Esophagus mucosa (tissue), 1 donor: ENCODE data around the gene COL28A1. TPM values are rescaled to one million over a fixed set of nuclear protein-coding genes. Genes with fewer than 3 reads are reported as not detected.
"Not testable (repeated sequence)": the region's sequence is repeated elsewhere in the genome, so short reads cannot be mapped to it uniquely, and the experiment has no call there.

Experiments used
- ATAC-seq: fragments of 200-7000 bp; cut with Tn5 transposase; one replicate; pipeline ENCODE4 v1.9.1; 2020
- total RNA-seq: library from RNA; stranded (reverse); gene quantifications from one replicate; pipeline ENCODE4 v1.2.4, GENCODE V29; 2023
- donor health status: DM: yes; HTN: yes; CAD: no.

COL28A1 gene
- total RNA-seq, 1 donor from 2014 or later, result 0.16 TPM

DNA sequence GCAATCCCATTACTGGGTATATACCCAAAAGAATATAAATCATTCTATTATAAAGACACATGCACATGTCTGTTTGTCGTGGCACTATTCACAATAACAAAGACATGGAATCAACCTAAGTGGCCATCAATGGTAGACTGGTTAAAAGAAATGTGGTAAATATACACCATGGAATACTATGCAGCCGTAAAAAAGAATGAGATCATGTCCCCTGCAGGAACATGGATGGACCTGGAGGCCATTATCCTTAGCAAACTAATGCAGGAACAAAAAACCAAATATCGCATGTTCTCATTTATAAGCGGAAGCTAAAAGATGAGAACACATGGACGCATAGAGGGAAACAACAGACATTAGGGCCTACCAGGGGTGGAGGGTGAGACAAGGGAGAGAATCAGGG, 25.9 kb upstream of the COL28A1 start:
- ATAC-seq, result not testable (repeated sequence)

DNA sequence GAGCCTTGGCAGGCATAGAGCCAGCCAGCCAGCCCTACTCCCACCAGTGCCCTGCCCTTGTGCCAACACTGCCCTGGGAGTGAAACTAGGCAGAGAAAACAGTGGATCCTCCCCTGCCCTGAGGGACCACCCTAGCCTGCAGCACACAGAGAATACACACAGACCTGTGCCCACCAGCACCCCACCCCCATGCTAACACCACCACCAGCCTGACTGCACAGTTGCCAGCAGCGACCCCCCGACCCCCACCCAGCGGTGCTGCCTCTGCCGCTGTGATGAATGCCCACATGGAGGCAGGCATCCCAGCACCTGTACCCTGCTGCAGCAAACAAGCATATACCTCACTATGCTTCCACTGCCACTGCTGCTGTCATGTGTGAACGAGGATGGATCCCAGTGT, 21.6 kb upstream of the COL28A1 start:
- no peak for ATAC-seq

DNA sequence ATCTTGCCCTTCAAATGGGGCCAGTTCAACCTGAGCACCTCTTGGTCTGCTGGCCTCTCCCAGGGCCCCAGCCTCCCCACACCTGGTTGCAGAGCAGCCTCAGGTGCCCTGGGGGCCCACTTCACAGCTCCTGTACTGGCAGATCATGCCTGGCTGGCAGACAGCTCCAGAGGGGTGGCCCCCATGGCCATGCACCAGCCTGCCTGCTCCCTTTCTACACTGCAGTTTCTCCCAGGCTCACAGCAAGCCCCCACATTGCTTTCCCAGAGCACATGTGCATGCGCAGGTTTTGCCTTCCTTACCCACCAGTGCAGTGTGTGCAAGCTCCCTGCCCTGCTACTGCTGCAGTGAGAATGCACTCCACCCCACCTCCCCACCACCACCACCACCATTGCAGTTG, 21.2 kb upstream of the COL28A1 start:
- no peak for ATAC-seq

DNA sequence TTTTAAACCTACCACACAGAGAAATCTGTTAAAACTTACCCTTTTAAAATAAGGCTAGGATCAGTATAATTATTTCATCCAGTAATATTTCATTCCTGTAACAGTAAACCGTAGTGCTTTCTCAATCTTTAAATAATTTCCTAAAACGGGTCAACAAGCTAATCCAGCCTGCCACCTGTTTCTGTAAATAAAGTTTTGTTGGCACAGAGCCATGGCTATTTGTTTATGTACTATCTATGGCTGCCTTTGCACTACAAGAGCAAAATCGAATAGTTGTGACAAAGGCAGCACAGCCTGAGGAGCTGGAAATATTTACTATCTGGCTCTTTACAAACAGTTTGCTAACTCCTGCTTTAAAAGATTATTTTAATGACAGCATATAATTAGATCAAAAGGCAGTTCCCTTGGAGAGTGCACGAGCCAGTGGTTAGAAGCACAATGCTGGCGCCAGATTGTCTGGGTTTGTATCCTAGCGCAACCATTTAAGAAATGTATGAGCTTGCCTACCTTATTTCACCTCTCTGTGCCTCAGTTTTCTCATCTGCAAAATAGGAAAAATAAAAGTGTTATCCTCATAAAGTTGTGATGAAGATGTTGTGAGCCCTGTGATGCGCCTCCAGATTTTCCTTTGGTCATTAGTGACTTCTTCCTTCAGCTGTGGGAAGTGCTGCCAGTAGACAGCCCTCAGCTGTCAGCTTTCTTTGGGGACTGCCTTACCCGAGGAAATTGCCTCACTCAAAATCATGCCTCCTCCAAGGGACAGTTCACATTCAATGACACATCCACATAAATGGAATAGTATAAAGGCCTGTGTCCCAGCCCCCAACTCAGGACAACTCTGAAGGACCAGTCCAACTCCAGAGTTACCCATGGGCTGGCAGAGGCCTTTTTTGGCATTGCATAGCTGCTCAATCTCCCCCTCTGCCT, 19.2 kb upstream of the COL28A1 start:
- no peak for ATAC-seq

DNA sequence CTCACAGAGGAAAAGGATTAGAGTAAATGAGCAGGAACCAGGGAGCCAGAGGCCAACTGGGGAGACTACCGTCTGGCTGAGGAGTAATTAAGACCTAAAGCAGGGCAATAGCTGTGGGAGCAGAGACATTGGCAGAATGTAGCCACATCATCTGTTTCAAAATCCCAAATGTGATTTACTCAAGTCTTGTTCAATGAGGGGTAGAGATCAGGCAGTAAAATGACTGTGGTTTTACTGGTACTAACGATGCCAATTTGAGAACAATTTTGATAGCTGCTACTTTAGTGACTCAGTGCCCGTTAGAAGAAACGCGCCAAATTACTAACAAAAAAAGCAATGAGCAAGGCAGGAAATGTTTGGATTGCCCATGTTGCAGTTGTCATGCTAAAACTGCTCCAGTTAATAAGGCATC, 18.4 kb upstream of the COL28A1 start:
- ATAC-seq, result no peak

DNA sequence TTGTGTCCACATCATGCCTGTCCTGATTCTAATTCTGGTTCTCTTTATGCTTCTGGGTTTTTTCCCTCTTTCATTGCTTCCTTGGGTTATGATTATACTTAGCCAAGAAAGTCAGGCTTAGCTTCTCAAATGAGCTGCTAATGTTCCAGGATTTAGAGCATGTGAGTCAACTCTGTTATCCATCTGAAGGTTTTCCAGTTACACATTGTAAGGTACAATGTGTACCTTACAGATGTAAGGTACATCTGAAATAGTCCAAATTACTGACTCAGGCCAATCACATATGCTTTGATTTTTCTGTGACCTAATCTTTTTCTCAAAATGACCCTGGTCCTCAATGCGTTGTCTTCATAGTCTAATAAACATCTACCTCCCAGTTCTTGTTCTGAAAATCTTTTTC, 17.7 kb upstream of the COL28A1 start:
- no peak for ATAC-seq

DNA sequence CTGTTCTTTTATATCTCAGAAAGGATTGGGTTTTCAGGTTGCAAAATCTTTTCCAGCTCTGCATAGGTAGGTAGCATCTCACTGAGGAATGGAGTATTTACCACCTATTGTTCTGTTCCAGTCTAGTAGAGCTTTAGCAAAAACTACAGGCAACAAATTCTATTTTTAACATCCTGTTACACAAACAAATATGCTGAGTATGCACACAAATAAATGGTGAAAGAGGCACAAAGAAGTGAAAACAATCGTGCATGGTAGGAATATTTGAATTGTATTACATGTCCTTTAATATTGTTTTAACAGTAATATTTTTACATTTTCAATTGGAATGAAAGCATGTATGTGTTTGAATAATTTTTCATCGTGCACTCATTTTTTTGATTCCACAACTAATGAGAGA, 16.5 kb upstream of the COL28A1 start:
- no peak for ATAC-seq

DNA sequence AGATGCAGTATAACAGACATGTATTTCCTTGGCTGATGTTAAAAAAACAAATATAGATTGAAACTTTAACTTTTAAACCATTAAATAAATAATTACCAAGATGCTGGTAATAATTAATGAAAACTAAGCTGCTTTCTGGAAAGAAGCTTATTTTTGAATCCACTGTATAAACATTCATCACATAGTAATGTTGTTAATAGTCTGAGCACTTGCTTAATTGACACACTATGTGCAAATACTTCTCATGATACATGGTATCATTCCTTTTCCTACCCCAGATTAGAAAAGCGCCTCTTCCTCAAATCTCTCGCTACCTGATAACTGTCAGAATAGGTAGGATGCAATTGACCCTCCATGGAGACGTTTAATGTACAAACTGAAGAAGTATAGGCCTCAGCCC, 15.0 kb upstream of the COL28A1 start:
- no peak for ATAC-seq

DNA sequence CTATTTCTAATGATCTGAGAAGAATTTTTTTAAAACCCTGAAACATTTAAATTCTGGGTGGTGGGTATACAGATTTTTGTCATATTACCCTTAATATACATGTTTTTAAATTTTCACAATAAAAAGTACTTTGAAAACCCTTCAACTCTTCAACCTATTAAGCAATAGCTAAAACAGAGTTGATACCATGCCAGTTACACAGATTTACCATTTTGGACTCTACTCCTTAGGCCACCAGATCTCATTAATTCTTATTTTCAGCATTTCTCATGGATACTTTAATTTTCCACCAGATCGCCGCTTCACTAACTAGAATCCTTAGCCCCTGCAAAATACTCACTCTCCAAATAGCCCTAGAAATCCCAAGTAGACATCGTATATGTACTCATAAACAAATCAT, 12.7 kb upstream of the COL28A1 start:
- no peak for ATAC-seq

DNA sequence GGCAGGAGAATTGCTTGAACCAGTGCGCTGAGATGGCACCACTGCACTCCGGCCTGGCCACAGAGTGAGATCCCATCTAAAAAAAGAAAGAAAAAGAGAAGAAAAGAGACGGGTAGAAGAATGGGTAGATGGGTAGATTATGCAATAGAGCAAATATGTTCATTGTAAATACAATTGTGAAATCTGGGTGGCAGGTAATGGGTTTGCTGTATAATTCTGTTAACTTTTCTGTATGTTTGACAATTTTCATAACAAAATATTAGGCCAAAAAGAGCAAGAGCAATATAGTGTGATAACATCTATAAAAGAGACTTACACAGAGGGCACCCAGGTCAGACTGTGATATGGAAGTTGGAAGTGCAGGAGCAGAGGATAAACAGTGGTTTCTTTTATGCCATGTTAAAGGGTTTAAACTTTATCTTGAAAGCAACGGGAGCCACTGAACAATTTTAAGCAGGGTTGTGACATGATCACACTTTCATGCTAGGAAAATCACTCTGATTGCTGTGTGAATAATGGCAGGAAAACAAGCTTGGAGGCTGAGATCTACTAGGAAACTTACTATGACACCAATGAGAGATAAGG, 6.7 kb upstream of the COL28A1 start:
- no peak for ATAC-seq

DNA sequence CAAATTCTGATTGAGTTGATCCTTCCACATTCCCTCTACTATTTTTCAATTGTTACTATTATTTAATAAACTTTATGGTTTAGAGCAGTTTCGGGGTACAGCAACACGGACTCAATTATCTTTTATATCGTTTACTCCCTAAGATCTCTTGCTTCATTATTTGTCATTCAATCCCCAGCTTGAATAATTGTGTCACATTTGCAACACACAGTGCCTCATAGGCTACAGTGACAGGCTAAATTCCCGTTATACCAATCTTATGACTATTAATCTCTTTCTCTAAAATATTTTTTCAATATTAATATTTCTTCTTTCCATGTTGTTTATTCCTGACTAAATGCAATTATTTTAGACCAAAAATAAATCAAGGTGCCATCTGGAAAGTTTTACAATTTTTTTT, 4.0 kb upstream of the COL28A1 start:
- no peak for ATAC-seq

DNA sequence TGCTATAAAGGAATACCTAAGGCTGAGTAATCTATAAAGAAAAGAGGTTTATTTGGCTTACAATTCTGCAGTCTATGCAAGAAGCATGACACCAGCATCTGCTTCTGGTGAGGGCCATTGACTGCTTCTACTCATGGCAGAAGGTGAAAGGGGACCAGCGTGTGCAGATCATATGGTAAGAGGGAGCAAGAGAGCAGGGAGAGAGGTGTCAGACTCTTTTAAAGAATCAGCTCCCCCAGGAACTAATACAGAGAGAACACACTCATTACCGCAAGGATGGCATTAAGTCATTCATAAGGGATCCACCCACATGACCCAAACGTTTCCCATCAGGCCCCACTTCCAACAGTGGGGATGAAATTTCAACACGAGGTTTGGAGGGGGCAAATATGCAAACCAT, 3.5 kb upstream of the COL28A1 start:
- no peak for ATAC-seq

DNA sequence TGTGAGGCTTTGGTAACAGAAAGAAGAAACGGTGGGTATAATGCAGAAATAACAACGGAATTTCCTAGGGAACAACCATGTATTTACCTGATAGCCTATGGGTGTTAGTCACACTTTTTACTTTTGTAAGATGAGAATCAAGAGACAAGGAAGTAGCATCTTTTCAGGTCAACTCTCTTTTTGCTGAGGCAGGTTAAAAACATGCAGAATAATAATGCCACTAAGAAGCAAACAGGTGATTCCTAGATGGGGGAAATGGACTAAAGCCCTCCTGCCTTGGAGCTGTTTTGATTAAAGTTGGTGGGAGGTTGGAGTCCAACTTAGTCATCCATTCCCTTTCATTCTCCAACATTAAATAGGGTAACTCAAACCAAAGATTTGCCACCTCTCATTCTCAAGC, 2.0 kb upstream of the COL28A1 start:
- ATAC-seq, result no peak

DNA sequence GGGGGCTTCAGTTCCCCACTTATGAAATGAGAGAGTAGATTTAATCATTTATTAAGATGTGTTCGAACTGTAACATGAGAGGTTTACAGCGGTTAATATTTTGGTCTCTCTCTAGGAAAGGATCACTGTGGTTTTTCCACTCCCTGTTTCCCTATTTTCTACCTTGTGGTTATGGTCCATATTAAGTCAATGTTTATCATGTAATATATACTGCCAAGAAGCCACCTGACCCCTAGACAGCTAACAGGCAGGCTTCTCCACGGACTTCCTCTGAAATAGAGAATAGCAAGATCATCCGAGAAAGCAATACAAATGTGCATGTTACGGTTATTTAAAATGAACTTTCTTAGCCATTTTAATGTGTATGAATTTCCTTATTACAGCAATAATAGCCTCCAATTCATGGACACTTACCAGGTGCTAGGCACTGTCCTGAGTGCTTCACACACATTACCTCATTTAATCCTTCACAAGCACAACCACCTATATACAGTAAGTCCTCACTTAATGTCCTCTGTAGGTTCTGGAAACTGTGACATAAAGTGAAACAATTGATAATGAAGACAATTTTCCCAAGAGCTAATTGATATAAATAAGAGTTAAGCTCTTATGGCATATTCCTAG, 835 bp upstream of the COL28A1 start:
- ATAC-seq, result no peak

DNA sequence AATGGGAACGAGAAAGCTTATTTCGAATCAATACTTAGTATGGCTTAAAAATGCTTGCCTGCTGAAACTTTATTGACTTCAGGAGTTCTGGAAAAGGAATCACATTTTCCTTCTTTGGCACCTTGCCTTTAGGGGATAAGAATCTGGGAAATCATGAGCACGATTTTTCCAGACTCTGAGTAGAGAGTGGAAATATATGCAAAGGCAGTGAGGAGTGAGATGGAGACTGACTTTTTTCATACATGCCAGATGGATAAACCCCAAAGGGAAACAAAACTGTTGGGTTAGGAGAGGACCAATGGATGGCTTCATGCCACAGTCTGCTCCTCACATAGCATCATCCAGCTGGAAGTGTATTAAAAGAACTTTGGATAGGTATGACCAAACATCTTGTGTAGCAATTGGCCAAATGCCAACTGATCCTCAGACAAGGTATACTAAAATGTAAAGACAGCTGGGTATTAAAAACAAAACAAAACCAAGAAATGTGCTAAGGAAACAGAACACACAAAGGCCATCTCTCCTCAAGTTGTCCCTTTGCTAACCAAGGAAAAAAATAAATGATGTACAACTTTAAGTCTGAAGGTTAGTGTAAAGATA, 1.7 kb downstream of the COL28A1 start:
- ATAC-seq, result no peak

DNA sequence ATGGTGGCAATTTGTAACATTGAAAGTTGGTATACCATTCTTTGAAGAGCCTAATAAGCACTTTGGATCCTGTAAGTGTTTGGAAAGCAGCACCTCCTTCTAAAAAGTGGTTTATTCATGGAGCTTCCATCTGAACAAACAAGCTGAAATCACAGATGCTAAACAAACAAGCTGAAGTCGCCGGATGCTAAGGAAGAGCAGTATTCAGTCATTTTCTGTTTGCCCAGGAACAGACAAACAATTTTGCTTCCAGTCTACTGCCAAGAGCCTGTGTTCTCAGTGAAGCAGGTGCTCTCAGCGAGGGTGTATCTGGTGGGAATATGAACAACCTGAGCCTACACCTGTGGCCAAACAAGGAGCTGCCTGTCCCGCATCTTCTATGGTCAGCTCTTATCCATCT, 6.3 kb downstream of the COL28A1 start:
- no peak for ATAC-seq

DNA sequence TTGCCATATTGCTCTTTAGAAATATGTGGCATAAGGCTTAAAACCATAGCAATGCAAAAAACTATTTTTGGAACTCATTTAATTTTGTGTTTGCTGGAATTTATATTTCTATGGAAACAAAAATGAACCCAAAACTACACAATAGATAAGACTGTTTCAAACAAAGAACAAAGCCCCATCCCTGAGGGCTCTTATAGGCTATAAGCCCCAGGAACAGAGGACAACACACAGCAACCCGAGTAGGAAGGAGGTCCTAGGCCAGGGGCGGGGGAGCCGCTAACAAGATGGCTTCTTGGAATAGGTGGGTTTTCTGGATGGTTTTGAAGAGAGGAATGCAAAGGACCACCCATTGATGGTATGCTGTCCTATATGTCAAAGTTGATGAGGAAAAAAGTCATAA, 8.6 kb downstream of the COL28A1 start:
- no peak for ATAC-seq

DNA sequence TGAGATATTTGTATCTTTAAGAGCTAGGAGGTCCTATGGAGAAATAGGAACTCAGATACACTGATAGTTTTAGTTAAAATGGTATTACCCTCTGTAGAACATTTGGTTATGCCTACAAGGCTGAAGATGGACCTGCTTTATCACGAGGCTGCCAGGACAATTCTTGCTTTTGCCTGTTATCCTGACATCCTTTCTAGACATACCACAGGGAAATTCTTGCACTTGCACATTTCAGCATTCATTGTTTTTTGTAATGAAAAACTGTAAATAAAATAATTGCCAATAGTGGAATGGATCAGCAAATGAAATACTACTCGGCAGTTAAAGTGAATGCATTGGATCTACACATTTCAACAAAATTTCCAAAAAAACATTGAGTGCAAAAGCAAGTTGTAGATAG, 9.7 kb downstream of the COL28A1 start:
- no peak for ATAC-seq

DNA sequence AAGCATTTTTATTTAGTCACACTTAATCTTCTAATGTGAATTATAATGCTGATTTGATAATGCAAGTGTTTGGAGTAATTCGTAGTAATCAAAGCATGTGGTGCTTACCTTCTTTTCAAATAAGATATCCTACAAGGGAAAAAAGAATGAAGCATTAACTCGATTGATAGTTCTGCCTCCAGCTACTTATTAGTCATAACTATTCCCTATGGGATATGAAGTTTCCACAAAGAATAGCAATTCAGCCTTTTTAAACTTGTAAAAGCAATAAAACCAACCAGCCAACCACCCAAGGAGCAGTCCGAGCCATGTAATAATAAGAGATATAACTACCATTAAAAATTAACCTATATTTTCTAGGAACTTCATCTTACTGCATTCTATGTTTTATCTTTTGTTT, 11.6 kb downstream of the COL28A1 start:
- ATAC-seq, result no peak

DNA sequence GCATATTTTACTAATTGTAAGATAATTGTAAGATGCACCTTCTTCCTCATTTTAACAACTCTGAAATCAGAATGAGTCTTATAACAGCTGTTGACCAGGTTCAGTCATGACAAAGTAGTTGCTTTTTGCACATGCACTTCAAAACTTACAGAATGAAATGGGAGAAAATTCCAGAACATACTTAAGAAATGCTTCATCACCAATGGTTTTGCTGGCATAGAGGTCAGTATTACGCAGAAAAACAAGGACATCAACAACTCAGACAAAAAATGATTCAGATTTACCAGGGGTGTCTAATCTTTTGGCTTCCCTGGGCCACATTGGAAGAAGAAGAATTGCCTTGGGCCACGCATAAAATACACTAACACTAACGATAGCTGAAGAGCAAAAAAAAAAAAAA, 13.3 kb downstream of the COL28A1 start:
- no peak for ATAC-seq

DNA sequence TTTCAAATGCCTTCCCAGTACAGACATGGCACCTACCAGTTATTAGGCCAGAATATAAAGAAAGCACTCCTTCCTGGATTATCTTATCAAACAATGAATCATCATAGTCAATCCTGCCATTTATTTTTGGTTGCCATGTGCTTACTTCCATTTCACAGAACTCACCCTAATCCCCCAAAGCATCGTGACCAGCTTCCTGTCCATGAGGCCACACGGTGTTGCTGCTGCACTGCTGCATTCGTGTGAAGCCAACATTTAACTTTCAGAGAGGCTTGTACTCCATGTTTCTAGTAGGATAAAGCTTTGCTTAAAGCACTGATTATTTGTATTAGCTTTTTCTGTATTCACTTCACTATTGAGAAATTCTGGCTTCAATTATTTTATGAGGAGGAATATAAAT, 14.4 kb downstream of the COL28A1 start:
- ATAC-seq, result no peak

DNA sequence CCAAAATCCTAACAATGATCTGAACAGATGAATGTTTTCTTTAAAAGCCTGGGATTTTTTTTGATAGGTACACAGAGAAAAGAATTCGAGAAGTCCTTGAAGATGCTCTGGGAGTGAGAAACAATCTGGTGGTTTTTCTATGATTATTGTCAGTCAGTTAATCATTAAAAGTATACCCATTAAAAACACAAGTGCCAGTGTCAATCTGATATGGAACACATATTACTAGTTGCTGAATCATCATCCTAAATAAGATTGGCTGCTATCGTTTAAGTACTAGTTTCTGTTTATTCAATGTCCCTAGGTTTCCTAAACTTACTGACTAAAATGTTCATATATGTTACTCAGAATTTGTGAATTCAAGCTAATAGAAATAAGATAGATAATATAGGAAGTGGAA, 16.1 kb downstream of the COL28A1 start:
- no peak for ATAC-seq

DNA sequence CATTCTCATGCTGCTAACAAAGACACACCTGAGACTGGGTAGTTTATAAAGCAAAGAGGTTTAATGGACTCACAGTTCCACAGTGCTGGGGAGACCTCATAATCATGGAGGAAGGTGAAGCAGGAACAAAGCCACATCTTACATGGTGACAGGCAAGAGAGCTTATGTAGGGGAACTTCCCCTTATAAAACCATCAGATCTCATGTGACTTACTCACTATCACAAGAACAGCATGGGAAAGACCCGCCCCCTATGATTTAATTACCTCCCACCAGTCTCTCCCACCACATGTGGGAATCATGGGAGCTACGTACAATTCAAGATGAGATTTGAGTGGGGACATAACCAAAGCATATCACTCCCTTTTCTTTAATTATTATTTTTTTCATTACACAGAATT, 16.6 kb downstream of the COL28A1 start:
- no peak for ATAC-seq

DNA sequence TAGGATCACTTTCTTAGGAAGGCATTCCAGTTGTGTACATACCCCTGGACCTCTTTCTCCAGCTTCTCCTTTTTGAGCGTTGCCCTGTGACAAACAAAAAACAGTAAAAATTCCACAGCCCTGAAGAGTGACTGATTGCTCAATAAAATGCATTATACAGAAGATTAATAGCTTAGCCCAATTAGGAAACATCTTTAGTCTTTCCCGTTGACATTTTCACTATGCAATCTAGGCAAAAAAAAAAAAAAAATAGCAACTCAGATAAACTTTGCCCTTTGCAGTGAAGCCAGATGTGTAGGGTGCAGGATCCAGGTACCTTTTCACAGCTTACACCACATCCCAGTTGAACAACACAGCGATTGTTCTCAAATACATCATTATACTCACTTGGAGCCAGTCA, 17.9 kb downstream of the COL28A1 start:
- ATAC-seq, result no peak
